ENCODE results near the gene UNC5B. TPM values are rescaled to one million over a fixed set of nuclear protein-coding genes. Genes with fewer than 3 reads are reported as not detected.

Gene UNC5B
- polyA plus RNA-seq (2013, experiment 1 of 2; ENCODE audit: insufficient read length), result 16.0 TPM
- polyA plus RNA-seq (2013, experiment 2 of 2; ENCODE audit: insufficient read length), result 13.1 TPM

DNA sequence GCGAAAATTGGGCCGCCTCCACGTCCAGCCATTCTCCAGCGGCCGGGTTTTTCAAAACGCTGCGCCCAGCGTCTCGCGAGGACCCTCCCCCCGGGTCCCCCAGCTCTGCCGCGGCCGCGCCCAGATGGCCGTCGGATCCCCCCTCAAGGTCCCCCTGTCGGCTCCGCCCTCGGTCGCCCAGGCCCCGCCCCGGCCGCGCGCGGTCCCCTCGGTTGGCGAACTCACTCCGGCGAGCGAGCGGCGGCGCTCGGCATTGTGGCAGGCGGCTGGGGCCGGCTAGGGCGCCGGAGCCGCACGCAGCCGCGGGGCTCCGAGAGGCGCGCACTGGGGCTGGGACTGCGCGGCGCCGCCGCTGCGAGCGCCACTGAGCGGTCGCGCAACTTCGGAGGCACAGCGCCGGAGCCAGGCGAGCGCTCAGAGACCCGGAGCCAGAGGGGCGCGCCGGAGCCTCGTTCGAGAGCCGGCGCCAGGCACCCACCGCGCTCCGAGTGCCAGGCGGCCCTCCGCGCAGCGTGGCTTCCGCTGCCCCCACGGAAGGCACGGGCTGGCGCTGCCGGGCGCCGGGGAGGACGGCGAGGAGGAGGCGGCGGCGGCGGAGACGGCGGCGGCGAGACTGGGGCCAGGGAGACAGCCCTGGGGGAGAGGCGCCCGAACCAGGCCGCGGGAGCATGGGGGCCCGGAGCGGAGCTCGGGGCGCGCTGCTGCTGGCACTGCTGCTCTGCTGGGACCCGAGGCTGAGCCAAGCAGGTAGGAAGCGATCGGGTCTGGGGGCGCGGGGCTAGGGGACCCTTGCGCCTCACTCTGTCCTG lies at the start of gene UNC5B:
Gene UNC5B (plus strand): TSS at position 253 of the 809 bp plus-strand sequence. CDS start 416 bp downstream, at position 669.
- DNase-seq, result peak; percentile 91

DNA sequence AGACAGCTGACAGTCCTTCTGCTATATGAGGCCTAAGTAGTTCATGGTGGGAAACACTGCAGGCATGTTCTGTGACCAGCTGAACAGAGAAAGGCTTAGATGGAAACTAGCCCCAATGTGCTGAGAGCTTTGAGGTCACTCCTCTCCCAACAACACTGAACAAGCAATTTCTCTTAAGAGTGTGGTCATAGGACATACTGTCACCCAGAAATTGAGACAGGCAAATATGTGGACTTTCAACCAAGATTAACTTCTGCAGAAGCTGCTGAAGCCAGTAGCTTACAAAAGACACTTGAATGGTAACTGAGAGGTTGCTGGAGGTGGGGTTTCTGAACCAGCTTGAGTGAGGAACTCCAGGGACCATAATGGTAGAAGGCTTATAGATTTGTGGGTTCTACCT lies 38.9 kb upstream of the UNC5B start:
- no peak for DNase-seq

DNA sequence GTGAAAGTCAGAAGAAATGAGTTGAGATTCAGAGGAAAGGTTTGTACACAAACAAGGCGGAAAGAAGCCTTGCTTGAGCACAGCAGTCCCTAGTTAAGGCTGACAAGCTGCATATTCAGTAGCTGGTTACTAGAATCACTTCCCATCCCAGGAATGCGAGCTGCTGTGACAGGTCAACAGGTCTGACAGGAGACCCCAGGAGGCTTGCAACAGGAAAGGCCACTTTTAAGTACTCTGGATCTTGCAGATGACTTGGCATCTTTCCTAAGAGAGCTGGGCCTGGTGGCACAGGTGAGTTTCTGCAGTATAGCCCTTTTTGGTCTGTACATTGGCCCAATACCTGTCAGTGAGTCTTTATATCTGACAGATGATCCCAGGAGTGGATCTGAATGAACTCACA lies 35.7 kb upstream of the UNC5B start:
- no peak for DNase-seq

DNA sequence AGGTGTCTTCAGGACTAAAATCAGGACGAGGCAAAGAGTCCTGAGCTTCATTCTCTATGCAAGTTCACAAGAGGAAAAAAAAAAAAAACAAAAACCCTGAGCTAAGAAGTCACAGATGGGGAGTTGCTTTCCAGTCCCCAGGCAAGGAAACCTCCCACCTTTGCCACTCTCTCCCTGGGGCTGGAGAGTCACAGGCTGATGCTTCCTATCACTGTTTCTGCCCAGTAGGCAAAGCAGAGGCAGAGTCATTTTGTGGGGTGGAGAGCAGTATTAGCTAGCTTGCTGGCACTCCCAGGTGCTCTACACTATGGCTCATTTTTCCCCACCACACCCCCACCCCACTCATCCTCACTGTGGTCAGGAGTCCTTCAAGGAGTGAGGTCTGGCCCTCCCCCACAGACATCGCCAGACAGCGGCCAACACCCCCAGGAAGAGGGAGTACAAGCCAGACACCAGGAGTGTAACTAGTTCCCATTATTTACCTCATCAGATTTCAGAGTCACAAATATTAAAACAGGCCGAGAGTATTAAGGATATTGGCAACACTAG lies 34.6 kb upstream of the UNC5B start:
- DNase-seq, result no peak

DNA sequence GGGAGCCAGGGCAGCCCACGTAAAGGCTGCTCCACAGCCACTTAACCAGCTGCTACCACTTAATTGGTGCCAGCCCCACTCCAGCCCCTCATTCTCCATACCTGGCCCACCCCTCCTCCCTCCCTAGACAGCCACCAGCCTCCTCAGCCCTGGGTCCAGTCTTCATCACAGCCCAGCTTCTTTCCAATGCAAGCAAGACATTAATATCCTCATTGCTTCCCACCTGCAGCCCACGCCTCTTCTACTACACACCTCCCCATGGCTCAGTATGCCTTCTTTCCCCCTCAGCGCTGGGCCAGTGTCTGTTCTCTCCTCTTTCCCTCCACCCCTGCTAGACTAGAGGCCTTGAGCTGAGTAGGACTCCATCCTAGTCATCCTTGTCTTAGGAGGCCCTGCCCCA lies 33.5 kb upstream of the UNC5B start:
- DNase-seq, result no peak

DNA sequence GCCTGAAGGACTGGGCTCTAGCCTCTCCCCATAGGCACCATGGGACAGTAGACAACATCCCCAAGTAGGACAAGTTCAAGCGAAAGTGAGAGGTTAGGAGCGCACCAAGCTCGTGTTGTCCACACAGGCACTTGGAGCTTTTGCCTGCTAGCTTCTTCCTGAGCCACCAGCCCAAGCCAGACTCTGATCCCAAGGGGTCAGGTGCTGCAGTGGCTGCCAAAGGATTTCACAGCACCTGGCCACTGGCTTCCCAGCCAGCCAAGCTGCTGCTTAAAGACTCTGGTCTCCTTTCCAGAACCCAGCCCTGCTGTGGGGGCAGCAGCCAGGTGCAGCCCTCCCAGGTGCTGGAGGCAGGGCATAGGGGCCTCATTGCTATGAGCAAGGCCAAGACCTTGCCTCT lies 33.0 kb upstream of the UNC5B start:
- no peak for DNase-seq

DNA sequence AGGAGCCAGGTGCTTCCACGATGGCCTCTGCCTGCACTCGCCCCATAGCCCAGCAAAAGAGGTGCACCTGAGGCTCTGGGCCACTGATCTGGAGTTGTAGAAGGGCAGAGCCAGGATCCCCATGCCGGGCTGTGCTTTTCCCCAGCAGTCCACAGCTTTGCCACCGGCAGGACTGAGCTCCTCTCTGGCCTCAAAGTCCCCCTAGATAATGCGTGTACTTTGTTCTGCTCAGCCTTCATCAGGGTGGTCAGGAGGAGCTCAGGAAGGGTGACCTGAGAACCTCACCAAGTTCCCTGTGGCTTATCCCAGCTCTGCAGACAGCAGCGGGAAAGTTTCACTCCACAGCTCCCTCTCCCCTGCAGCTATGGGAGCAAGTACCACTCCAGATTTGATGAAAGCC lies 27.9 kb upstream of the UNC5B start:
- DNase-seq, result no peak

DNA sequence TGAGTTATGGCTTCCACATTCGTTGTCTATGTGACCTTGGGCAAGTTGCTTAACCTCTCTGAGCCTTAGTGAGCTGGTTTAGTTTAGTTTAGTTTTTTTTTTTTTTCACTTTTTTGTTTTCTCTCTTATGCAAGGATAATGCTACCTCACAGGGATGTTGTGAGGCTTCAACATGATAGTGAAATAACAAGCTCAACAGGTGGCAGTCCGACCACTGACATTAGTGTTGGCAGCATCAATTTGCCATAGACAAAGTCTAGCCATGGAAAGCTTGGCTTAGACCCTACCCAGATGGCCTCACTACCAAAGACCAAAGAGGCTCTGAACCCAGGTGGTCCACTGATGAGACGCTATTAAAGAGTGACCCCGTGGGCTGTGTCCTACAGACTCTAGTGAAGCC lies 27.2 kb upstream of the UNC5B start:
- DNase-seq, result no peak

DNA sequence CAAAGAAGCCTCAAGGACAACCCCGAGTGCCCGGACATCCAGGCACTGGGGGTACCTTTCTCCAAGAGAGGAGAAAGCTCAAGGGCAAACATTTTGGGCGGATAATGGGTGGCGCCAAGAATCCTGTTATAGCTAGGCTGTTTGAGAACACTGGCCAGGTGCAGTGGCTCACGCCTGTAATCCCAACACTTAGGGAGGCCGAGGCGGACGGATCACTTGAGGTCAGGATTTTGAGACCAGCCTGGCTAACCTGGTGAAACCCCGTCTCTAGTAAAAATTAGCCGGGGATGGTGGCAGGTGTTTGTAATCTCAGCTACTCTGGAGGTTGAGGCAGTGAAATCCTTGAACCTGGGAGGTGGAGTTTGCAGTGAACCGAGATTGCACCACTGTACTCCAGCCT lies 25.2 kb upstream of the UNC5B start:
- no peak for DNase-seq

DNA sequence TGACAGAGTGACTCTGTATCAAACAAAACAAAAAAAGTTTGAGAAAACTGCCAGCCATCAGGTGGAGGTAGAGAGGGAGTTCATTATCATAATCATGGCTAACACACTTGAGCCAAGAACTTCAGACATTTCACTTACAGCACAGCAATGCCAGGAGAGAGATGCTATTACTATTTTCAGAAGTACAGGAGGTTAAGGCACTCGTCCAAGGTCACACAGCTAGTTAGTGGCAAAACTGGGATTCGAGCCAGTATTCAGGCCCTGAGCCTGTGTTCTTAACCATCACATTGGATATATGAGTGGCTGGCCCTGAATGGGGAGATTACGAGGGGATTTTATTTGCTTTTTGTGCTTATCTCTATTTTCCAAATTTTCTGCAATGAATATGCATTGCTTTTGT lies 24.8 kb upstream of the UNC5B start:
- no peak for DNase-seq

DNA sequence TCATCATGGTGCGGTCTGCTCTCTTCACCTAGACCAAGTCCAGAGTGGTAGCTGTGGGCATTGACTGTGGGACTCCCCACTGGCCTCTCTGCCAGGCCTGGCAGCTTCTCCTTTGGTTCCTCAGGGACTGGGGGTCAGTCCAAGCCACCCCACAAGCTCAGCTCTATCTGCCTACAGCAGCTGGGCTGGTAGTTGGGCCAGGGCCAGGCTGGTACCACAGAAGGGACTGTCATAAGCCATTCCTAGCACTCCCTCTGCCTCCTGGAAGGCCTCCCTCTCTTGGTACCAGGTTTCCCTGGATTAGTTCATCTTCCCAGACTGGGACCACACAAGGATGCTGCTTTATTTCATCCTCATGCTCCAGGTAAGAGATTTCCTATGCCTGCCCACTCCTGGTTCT lies 24.2 kb upstream of the UNC5B start:
- DNase-seq, result no peak

DNA sequence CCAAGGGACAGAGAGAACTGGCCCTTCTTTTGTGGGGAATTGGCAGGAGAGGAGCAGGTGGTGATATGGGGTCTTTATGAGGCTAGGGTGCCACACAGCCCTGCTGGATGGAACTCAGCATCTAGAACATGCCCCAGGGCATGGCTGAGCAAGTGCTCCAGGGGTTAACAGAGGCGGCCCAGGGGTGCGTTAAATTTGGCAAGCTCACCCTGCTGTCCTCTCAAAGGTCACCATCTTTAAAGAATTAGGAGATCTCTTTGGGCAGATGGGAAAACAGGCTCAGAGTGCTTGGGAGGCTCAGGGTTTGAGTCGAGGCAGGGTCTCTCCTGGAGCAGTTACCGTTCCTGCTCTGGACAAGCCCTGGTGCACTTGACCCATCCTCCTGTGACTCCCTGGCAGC lies 21.4 kb upstream of the UNC5B start:
- no peak for DNase-seq

DNA sequence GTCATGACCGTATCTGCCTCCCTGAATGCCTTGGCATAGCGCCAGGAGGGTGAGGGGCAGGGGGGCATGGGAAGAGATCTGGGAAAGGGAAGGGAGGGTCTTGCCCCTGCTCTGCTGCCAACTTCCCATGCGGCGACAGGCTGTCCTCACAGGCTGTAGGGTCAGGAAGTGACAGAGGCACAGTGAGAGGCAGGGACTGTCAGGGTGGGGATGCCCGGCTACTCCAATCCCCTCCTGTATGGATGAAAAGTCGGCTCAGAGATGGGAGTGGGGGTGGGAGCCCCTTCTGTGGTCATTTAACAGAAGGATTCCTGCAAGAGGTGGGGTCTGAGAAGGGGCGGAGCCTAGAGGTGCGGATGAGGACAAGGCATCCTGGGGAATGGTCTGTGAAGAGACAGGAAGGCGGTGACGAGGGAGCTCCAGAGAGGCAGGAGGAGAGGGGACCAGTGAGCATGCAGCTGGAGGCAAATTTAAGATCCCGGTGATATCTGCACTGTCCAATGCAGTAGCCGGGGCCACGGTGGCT lies 20.8 kb upstream of the UNC5B start:
- no peak for DNase-seq

DNA sequence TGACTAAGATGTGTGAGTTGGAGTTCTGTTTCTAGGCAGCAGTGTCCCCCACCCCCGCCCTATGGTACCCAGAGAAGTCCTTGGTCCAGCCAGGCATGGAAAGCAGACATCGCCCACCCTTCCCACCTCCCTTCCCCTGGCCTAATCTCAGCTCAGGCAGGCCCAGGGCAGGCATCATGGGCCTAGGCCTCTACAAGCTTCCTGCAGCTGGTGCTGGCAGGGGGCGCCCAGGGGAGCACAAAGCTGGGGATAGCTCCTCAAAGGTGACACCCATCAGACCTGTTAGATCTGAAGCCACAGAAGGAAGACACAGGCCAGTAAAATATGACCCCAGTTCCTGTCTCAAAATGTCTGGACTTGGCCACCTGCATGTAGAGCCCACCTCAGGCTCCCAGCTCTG lies 18.9 kb upstream of the UNC5B start:
- no peak for DNase-seq

DNA sequence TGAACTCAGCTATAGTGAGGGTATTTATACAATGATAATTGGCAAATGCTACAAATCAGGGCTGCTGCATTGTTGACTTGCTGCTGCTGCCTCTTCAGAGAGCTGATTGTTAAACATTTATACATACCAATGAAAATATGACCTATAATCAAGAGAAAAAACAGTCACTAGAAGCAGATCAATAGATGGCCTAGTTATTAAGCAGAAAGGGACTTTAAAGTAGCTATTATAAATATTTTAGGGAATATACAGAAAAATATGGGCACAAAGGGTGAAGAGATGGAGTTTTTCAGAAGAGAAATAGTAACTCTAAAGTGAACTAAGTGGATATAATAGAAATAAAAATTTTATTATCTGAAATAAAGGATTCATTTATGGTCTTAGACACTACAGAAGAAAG lies 14.4 kb upstream of the UNC5B start:
- DNase-seq, result no peak

DNA sequence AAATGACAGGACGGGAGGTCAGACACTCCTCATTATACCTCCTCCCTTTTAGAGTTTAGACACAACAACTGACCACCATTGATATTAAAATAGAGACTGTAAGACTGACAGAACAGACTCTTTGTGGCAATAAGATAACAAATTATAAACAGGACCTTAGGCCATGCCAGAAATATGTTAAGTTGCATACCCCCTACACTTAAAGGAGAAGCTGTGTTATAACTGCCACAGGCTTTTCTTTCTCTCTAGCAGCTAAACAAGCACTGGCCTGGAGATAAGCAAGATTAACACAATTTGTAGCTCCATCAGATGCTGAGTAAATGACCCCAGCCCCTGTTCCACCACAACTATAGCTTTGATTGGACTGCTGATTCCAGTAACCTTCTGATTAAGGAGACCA lies 10.5 kb upstream of the UNC5B start:
- DNase-seq, result no peak

DNA sequence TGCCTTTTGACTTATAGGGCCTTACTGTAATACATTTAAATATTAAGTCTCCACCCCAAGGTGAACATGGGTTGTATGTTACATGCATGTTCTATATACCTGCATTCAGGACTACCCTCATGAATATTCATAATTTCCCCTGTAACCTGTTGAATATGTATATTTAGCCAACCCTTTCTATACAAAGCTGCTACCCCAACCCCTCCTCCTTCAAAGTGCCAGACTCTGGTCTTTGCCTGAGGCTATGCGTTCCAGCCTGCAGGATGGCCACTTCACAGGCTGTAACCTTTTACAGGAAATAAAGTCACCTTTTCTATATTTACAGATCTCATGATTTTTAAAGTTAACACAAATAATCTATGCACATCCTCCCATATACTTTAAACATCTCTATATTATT lies 10.1 kb upstream of the UNC5B start:
- DNase-seq, result no peak

DNA sequence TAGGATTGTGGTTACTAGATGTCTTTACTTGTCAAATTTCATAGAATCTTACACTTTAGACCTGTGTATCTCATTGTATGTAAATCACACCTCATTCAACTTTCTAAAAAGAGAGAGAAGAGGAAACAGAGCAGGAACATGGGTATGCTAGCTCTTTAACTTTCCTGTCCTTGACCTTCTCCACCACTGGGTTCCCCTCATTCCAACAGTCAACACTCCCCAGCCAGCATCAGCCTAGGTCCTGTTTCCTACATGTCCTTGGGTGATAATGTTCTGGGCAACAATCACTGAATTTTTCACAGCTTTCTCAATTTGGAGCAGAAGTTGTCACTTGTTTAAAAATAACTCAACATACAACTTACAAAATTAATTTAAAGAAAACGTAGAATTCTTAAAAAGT lies 9.2 kb upstream of the UNC5B start:
- DNase-seq, result no peak

DNA sequence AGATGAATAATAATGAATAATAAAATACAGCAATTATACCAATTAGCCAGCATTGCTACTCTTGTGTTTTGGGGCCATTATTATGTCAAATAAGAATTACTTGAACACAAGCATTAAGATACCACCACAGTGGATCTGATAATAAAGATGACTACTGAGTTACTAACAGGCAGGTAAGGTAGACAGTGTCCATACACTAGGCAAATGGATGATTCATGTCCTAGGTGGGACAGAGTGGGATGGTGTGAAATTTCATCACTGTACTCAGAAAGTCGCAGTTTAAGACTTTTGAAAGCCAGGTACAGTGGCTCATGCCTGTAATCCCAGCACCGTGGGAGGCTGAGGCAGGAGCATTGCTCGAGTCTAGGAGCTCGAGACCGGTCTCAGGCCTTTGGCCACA lies 8.7 kb upstream of the UNC5B start:
- DNase-seq, result no peak

DNA sequence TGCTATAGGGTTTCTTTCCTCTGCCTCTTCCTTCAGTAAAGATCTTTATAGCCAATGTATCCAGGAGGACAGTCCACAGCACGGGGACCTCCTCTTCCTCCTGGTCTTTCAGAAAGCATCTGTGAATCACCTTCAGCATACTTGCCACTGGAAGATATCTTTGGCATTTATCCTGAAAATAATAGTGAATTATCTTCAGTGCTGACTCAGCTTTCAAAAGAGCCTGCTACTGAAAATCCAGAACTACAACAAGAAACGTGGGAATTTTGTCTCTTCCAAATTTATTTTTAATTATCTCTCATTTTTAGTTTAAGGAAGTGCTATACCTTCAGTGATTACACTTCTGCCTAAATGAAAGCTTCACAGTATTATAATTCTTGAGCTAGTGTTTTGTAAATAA lies 7.6 kb upstream of the UNC5B start:
- DNase-seq, result no peak

DNA sequence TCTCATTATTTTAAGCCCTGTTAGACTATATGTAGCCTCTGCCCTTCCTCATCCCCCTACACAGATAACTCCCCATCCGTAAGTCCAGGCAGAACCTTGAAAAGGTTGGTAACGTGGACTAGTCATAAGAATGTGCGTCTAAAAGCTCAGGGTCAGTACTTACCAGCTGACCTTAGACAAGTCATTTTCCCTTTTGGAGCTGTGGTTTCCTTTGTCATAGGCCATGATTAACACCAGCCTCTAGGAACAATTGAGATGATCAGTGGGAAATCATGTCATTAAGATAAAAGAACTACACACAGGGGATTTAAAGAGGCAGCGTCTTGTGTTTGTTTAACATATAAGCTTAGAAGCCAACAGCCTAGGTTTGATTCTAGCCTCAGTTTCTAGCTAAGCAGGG lies 6.9 kb upstream of the UNC5B start:
- DNase-seq, result no peak

DNA sequence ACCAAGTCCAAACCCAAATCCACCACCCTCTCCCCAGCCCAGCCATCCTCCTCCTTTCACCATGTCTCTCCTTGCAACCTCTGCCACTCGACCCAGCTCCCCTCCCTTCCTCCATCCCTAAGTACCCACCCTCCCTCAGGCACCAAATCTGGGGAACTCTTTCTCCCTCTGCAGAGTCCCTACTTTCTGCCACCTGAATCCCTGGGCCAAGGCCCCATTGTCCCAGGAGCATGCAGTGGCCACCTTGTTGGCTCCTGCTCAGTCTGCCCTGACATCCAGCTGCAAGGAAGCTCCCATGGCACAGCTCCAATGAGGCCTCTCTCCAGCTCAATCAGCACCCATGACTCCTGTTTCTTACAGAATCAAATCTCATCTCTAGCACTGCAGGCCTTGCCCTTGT lies 5.5 kb upstream of the UNC5B start:
- DNase-seq, result no peak

DNA sequence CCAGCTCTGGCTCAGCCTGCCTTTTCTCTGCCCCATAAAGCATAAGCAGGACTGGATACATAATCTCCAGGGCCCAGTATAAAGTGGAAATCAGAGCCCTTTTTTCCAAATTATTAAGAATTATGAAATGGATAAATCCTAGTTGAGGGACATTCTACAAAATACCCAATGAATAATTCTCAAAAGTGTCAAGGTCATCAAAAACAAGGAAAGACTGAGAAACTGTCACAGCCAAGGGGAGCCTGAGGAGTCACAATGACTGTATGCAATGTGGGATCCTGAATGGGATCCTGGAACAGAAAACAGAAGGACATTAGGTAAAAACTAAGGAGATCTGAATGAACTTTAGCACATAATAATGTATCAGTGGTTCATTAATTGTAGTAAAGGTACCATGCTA lies 4.8 kb upstream of the UNC5B start:
- no peak for DNase-seq

DNA sequence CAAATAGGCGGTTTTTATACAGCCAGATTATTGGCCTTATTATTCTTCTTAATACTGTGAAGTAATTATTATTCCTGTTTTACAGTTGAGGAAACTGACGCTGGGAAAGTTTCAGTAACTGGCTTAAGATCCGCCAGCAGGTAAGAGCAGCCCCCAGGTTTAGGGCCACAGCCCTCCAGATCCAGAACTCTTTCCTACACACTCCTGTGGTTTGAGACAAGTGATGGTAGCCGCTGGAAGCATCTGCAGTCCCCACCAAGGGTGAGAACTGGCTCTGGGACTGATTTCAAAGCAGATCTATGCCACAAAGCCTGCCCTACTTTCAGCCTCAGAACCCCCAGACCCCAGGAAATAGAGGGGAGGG lies 3.0 kb upstream of the UNC5B start:
- no peak for DNase-seq
